HepG2 (cell line): ENCODE results near the gene TSC1. TPM values are rescaled to one million over a fixed set of nuclear protein-coding genes. Genes with fewer than 3 reads are reported as not detected.

Experiments
- ASH2L ChIP-seq: fragments of 300-600, 200-600 bp; sonication (generic); IDR thresholded peaks from 2 replicates; pipeline ENCODE4 v1.7.0; 2017; ENCODE audit warnings: low read depth, mild to moderate bottlenecking, moderate library complexity, mixed read lengths, low read length; ENCODE audit not compliant: insufficient read length
- ATF7 ChIP-seq, 2 experiments: fragments of 450-650 bp in 1 of 2; sonication (generic) in 1 of 2; formaldehyde crosslinking in 1 of 2; IDR thresholded peaks; 2 replicates each; pipeline versions ENCODE4 v1.4.0 to v1.6.1; 2016 to 2020; ENCODE audit warnings: antibody characterized with exemption in 1 of 2, mild to moderate bottlenecking in 1 of 2, missing genetic modification reagents in 1 of 2
- BCL6 ChIP-seq: IDR thresholded peaks from 2 replicates; pipeline ENCODE4 v1.6.1; 2016; ENCODE audit warnings: missing genetic modification reagents, missing compliant biosample characterization
- ETV5 ChIP-seq: IDR thresholded peaks from 2 replicates; pipeline ENCODE4 v1.6.1; 2018; ENCODE audit warnings: missing biosample characterization, missing genetic modification reagents, inconsistent platforms, borderline replicate concordance
- HOXA9 ChIP-seq: sonication (generic); formaldehyde crosslinking; IDR thresholded peaks from 2 replicates; pipeline ENCODE4 v1.8.1; 2022; ENCODE audit warnings: missing genetic modification reagents, mild to moderate bottlenecking, moderate library complexity, borderline replicate concordance
- ISX ChIP-seq: sonication (generic); formaldehyde crosslinking; conservative IDR thresholded peaks from 2 replicates; pipeline ENCODE4 v1.5.0; 2020; ENCODE audit warnings: missing genetic modification reagents
- KAT8 ChIP-seq: IDR thresholded peaks from 2 replicates; pipeline ENCODE4 v1.6.1; 2016; ENCODE audit warnings: missing genetic modification reagents, missing compliant biosample characterization
- MED13 ChIP-seq: sonication (generic); formaldehyde crosslinking; IDR thresholded peaks from 2 replicates; pipeline ENCODE4 v1.5.0; 2020; ENCODE audit warnings: missing genetic modification reagents
- MLXIP ChIP-seq: sonication (generic); formaldehyde crosslinking; IDR thresholded peaks from 2 replicates; pipeline ENCODE4 v1.9.0; 2021; ENCODE audit warnings: missing genetic modification reagents, borderline replicate concordance
- MZF1 ChIP-seq: sonication (generic); formaldehyde crosslinking; IDR thresholded peaks from 2 replicates; pipeline ENCODE4 v1.8.1; 2023; ENCODE audit warnings: mild to moderate bottlenecking, missing genetic modification reagents, borderline replicate concordance
- NFE2 ChIP-seq: sonication (generic); formaldehyde crosslinking; IDR thresholded peaks from 2 replicates; pipeline ENCODE4 v1.4.0; 2020; ENCODE audit warnings: missing genetic modification reagents
- SIN3B ChIP-seq: fragments of 150-350 bp; IDR thresholded peaks from 2 replicates; pipeline ENCODE4 v1.6.1; 2014; ENCODE audit warnings: low read length
- SP140L ChIP-seq: sonication (generic); formaldehyde crosslinking; IDR thresholded peaks from 2 replicates; pipeline ENCODE4 v1.4.0; 2020; ENCODE audit warnings: missing genetic modification reagents, borderline replicate concordance
- TAF1 ChIP-seq: sonication (generic); formaldehyde crosslinking; IDR thresholded peaks from 2 replicates; pipeline ENCODE4 v1.4.0; 2020; ENCODE audit warnings: missing genetic modification reagents
- ZBTB14 ChIP-seq: sonication (generic); formaldehyde crosslinking; IDR thresholded peaks from 2 replicates; pipeline ENCODE4 v1.4.0; 2020; ENCODE audit warnings: missing genetic modification reagents
- ZC3H4 ChIP-seq: sonication (generic); formaldehyde crosslinking; IDR thresholded peaks from 2 replicates; pipeline ENCODE4 v1.4.0; 2020; ENCODE audit warnings: missing genetic modification reagents, borderline replicate concordance
- ZNF17 ChIP-seq: sonication (generic); formaldehyde crosslinking; IDR thresholded peaks from 2 replicates; pipeline ENCODE4 v1.5.0; 2020; ENCODE audit warnings: mild to moderate bottlenecking, missing genetic modification reagents
- ZNF253 ChIP-seq: sonication (generic); formaldehyde crosslinking; IDR thresholded peaks from 2 replicates; pipeline ENCODE4 v1.8.0; 2022; ENCODE audit warnings: mild to moderate bottlenecking, missing genetic modification reagents, borderline replicate concordance
- ZNF331 ChIP-seq: sonication (generic); formaldehyde crosslinking; IDR thresholded peaks from 2 replicates; pipeline ENCODE4 v1.4.0; 2020; ENCODE audit warnings: missing genetic modification reagents
- ZNF350 ChIP-seq: sonication (generic); formaldehyde crosslinking; IDR thresholded peaks from 2 replicates; pipeline ENCODE4 v1.4.0; 2020; ENCODE audit warnings: mild to moderate bottlenecking, low read depth, missing genetic modification reagents, borderline replicate concordance
- ZNF543 ChIP-seq: sonication (generic); formaldehyde crosslinking; IDR thresholded peaks from 2 replicates; pipeline ENCODE4 v1.4.0; 2020; ENCODE audit warnings: mild to moderate bottlenecking, missing genetic modification reagents
- ZNF570 ChIP-seq: sonication (generic); formaldehyde crosslinking; IDR thresholded peaks from 2 replicates; pipeline ENCODE4 v1.4.0; 2020; ENCODE audit warnings: mild to moderate bottlenecking, missing genetic modification reagents, borderline replicate concordance
- ZNF644 ChIP-seq: IDR thresholded peaks from 2 replicates; pipeline ENCODE4 v1.6.1; 2016; ENCODE audit warnings: low read depth
- ZNF691 ChIP-seq: sonication (generic); formaldehyde crosslinking; IDR thresholded peaks from 2 replicates; pipeline ENCODE4 v1.4.0; 2020; ENCODE audit warnings: missing genetic modification reagents, low read depth, mild to moderate bottlenecking, borderline replicate concordance
- ZNF780A ChIP-seq: sonication (generic); formaldehyde crosslinking; IDR thresholded peaks from 2 replicates; pipeline ENCODE4 v1.8.0; 2022; ENCODE audit warnings: mild to moderate bottlenecking, missing genetic modification reagents, moderate library complexity
- polyA plus RNA-seq, 8 experiments: library from polyadenylated mRNA; depleted of rRNA in 3 of 8; stranded (reverse) in 7 of 8; unstranded in 1 of 8; fragments of >200 nt; fragmentation: Illumina TruSeq in 4 of 8; extraction: Trizol in 4 of 8; gene quantifications; 2 replicates each; pipeline versions ENCODE4 v1.2.1 to v1.2.3, GENCODE V29; 2011 to 2016; ENCODE audit warnings: low read depth in 4 of 8, missing spikeins in 1 of 8, mixed read lengths in 1 of 8; ENCODE audit not compliant: insufficient read depth in 1 of 8
- total RNA-seq, 5 experiments: library from RNA; depleted of rRNA; stranded (reverse); fragments of >200 nt; fragmentation: Illumina TruSeq; extraction: Trizol; gene quantifications; 2 replicates each; pipeline ENCODE4 v1.2.3, GENCODE V29; 2016; ENCODE audit warnings: low read depth in 1 of 5

The TSC1 gene
- total and polyA plus RNA-seq, 2 of the 13 experiments (the other 11 are each of a cell fraction or from before 2014, with no cell fraction given), result 31.6 to 66.1 TPM

- TF ChIP-seq ZNF691 (CRISPR knock-in tag) (peak; percentile 47; the same call in 1 of the 2 replicates), MED13 (no peak; the same call in 1 of the 2 replicates), ZNF17 (no peak), ZNF331 (CRISPR knock-in tag) (0 out of 2 replicates have a peak, but pooled peaks have one; percentile 54), ETV5 (CRISPR knock-in tag) (peak; percentile 29; the same call in 1 of the 2 replicates), BCL6 (CRISPR knock-in tag) (peak; percentile 31; the same call in 1 of the 2 replicates), ATF7 (IDR thresholded peaks at IDR 0.05) (no peak), ATF7 (CRISPR knock-in tag; IDR thresholded peaks at IDR 0.05) (no peak), MZF1 (CRISPR knock-in tag) (no peak), ISX (CRISPR knock-in tag) (no peak; the same call in 1 of the 2 replicates), SP140L (CRISPR knock-in tag) (no peak), KAT8 (peak; percentile 92), ZNF570 (no peak), ZC3H4 (no peak), NFE2 (CRISPR knock-in tag) (no peak), ZNF350 (CRISPR knock-in tag) (peak; percentile 93), ZBTB14 (CRISPR knock-in tag) (no peak), ZNF543 (peak; percentile 88), TAF1 (CRISPR knock-in tag) (peak; percentile 99), HOXA9 (CRISPR knock-in tag) (no peak), ZNF253 (CRISPR knock-in tag) (no peak), MLXIP (CRISPR knock-in tag) (peak; percentile 33; the same call in 1 of the 2 replicates), SIN3B (peak; percentile 70; the same call in 1 of the 2 replicates), ZNF644 (no peak; the same call in 1 of the 2 replicates), ASH2L (peak; percentile 98), ZNF780A (CRISPR knock-in tag) (0 out of 2 replicates have a peak, but pooled peaks have one; percentile 20)
These were observed at the start of gene TSC1 (continued) for GRCh38 chr9:132944294-132945185.
